Mucosa of descending colon (tissue), 3 donors: Measurements from ENCODE around the gene TMEM203. TPM values are rescaled to one million over a fixed set of nuclear protein-coding genes. Genes with fewer than 3 reads are reported as not detected.

Experiments
- ATAC-seq: fragments of 200-7000 bp; cut with Tn5 transposase; one replicate; pipeline ENCODE4 v1.9.1; 2020; ENCODE audit warnings: mild to moderate bottlenecking, moderate library complexity
- DNase-seq, 3 donors: peaks; one replicate each; pipeline ENCODE4 v3.0.0-alpha.2; 2020
- H3K36me3 ChIP-seq: fragments of 200-600 bp; one replicate; pipeline ENCODE4 v1.8.0; 2021; ENCODE audit warnings: low read depth, mild to moderate bottlenecking
- H3K4me1 ChIP-seq: fragments of 200-600 bp; one replicate; pipeline ENCODE4 v1.8.0; 2021; ENCODE audit warnings: low read depth, mild to moderate bottlenecking
- H3K4me3 ChIP-seq: fragments of 200-600 bp; one replicate; pipeline ENCODE4 v1.8.0; 2021; ENCODE audit warnings: mild to moderate bottlenecking
- H3K9me3 ChIP-seq: fragments of 200-600 bp; one replicate; pipeline ENCODE4 v1.8.0; 2021; ENCODE audit warnings: mild to moderate bottlenecking
- CTCF ChIP-seq: fragments of 200-600 bp; IDR thresholded peaks from one replicate; pipeline ENCODE4 v1.8.0; 2022; ENCODE audit warnings: antibody characterized with exemption, mild to moderate bottlenecking
- intact Hi-C, 2 donors: fragments of 100-400 bp; cut with DNase I in 1 of 2; cut with micrococcal nuclease in 1 of 2; formaldehyde crosslinking; loops; one replicate each; pipeline versions ENCODE4 v1.11.0 to v1.11.1; 2022; cut with DNase I, micrococcal nuclease
- total RNA-seq, 3 donors: library from RNA; stranded (reverse); fragmentation: NEBNext Ultra II Directional in 2 of 3; extraction: Animal tissue kit (Norgen Biotek cat#: 25700) in 2 of 3; gene quantifications; one replicate each; pipeline versions ENCODE4 v1.2.1 to v1.2.4, GENCODE V29; 2021 to 2023
- donor health status: DM: no; HTN: no; CAD: no; lungs with moderate emphysema.
- donor health status: DM: no; HTN: no; CAD: no.
- donor health status: DM: no; HTN: yes; CAD: no.

TMEM203 gene
- total RNA-seq, 3 donors from 2014 or later: 30.6 to 40.4 (median 40.0) TPM

DNA sequence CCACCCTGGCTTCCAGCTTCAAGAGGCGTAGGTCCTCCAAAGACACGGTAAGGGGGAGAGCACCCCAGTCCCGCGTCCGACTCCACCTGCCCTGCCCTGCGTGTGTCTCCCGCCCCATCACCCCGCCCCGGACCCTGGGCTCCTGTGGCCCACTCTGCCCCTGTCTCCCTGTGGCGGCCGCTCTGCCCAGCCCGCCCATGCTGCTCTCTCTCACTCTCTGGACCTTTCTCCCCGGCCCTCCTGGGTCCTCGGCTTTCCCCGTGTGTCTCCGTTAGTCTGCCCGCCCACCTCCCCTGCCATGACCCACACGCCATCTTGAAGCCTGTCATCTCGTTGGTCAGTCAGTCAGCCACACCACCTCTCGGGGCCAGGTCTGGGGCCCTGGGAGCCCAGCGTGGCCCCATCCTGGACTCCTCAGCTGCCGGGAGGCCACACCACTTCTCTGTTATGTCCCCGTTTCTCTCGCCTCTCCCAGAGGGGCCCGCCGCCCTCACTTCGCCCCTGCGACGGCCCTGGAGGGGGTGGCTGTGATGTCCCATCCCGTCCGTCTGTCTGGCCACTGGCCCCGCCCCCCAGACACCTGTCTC, 40.1 kb downstream of the TMEM203 start:
- no peaks in the 10 kb centered on the region for H3K9me3 ChIP-seq
- ATAC-seq (no peak), DNase-seq (no peak)
- no peaks in the 10 kb centered on the region for H3K36me3 ChIP-seq
- no peak for TF ChIP-seq CTCF
- peaks cover 45% of the 10 kb centered on the region for H3K4me1 ChIP-seq
- intact Hi-C loops: no loop called here
- H3K4me3 ChIP-seq: no peak overlapping the region

DNA sequence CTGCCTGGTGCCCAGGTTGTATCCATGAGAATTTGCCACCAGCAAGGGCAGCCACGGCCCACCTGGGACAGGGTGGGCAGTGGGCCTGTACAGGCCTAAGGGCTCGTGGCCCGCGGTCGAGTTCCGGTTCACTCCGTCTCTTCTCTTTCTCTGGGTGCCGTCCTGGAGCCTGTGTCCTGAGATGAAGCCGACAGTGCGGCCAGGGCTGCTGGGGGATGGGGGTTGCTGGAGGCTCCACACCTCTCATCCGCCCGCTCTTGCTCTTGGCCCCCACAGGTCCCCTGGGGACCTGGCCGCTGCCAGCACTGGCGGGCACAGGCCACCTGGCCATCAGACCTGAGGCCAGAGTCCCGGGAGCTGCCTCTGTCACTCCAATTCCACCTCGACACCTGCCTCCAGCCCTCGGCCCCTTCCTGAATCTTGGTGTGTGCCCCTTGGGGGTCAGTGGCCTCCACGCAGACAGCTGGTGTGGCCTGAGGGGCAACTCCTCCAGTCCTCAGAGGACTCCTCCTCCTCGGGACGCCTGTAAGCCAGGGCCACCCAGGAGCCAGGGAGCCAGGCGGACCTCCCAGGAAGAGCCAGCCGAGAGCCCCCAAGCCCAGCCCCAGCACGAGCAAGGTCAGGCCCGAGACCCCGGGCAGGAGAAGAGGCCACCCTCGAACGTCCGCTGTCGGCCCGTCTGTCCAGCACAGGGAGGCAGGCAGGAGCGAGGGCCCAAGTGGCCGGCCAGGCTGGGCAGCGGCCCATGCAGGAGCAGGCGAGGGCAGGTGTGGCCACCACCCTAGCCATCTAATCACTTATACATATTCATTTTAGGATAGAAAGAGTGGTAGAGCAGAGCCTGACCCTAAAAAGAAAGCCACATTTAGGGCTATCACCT, 40.8 kb downstream of the TMEM203 start:
- Histone ChIP-seq H3K4me1 (peaks cover 39% of the 10 kb centered on the region), H3K4me3 (no peak overlapping the region), H3K36me3 (no peaks in the 10 kb centered on the region), H3K9me3 (no peaks in the 10 kb centered on the region)
- intact Hi-C loops: no loop called here
- ATAC-seq (no peak), DNase-seq (no peak)
- no peak for TF ChIP-seq CTCF

DNA sequence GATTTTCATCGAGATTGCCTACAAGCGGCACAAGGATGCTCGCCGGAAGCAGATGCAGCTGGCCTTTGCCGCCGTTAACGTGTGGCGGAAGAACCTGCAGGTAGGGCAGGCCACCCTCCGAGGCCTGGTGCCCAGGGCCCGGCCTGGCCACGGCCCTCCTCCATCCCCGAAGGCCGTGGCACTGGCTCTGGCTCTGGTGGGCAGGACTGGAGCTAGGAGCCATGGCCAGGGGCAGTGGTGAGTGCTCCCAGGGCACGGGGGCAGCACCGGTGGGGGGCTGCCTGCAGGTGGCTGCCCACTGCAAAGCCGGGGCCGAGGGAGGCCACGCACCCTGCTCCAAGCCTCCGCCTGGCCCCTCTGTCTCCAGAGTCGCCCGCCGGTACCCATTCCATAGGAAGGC, 41.6 kb downstream of the TMEM203 start:
- ATAC-seq: no peak
- H3K4me3 ChIP-seq: no peak overlapping the region
- no peak for DNase-seq
- intact Hi-C loops: no loop called here
- H3K4me1 ChIP-seq: peaks cover 31% of the 10 kb centered on the region
- TF ChIP-seq CTCF: no peak
- no peaks in the 10 kb centered on the region for H3K36me3 ChIP-seq
- no peaks in the 10 kb centered on the region for H3K9me3 ChIP-seq

DNA sequence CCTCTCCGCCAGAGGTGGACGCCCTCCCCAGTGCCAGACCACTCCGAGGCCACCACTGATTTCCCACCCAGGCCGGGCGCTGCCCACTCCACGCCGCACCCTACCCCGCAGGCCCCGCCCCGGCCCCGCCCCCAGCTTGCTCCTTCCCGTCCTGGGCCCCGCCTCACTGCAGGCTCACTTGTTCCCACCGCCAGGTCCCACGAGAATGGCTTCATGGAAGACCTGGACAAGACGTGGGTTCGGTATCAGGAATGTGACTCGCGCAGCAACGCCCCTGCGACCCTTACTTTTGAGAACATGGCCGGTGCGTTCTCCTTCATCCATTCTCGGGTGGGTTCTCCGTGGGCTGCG, 42.1 kb downstream of the TMEM203 start:
- no peak for DNase-seq
- H3K36me3 ChIP-seq: no peaks in the 10 kb centered on the region
- no peak overlapping the region for H3K4me3 ChIP-seq
- peak; percentile 5 for ATAC-seq
- peaks cover 27% of the 10 kb centered on the region for H3K4me1 ChIP-seq
- H3K9me3 ChIP-seq: no peaks in the 10 kb centered on the region
- no peak for TF ChIP-seq CTCF
- intact Hi-C loops: no loop called here

GRCh38 chr9:137162505-137163364, 42.7 kb downstream of the TMEM203 start:
- TF ChIP-seq CTCF: no peak
- Histone ChIP-seq H3K36me3 (no peaks in the 10 kb centered on the region), H3K4me1 (peaks cover 21% of the 10 kb centered on the region), H3K4me3 (no peak overlapping the region), H3K9me3 (no peaks in the 10 kb centered on the region)
- intact Hi-C loops: no loop called here
- peak; percentile 75 for ATAC-seq
- peak in 2 of 3 donors; percentile 67 to 73 for DNase-seq
